ENCODE results near the gene ARVCF.
"Not testable (repeated sequence)": the region's sequence is repeated elsewhere in the genome, so short reads cannot be mapped to it uniquely, and the experiment has no call there.

Gene ARVCF

DNA sequence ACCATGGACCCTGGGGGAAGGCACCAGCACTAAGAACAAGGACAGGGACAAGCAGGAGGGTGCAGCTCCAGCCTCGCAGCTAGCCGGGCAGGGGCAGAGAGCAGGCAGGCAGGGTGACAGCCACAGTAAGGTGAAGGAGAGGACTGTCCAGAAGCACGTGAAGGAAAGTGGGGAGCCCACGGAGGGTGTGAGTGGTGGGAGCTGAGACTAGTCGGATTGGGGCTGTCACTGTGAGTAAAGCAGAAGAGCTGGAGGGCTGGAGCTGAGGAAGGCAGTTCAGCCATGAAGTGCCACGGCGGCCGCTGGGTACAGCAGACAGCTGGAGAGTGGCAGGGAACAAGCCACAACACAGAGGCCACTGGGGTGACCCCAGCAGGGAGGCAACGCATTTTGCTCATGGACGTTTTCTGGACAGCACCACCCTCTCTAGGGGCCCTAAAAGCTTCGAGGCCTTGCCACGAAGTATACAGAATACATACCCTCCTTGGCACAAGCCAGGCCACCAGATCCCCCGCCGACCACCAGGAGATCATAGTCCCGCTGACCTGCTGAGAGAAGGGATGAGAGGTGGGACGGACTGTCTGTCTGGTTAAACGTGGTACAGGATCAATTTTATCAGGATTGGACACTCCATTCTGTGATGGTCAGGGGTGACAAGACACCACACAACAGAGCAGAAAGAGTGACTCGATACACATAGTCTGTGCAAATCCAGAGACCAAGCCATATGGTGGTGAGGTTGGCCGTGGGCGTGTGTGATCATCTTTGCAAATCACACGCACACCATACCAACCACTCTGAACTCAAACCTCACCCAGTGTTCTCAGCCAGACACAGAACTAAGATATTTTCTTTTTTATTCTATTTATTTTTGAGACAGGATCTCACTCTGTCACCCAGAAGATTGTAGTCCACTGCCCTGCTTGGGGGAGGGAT lies 85.8 kb downstream of the ARVCF start:
- DNase-seq, result no peak

DNA sequence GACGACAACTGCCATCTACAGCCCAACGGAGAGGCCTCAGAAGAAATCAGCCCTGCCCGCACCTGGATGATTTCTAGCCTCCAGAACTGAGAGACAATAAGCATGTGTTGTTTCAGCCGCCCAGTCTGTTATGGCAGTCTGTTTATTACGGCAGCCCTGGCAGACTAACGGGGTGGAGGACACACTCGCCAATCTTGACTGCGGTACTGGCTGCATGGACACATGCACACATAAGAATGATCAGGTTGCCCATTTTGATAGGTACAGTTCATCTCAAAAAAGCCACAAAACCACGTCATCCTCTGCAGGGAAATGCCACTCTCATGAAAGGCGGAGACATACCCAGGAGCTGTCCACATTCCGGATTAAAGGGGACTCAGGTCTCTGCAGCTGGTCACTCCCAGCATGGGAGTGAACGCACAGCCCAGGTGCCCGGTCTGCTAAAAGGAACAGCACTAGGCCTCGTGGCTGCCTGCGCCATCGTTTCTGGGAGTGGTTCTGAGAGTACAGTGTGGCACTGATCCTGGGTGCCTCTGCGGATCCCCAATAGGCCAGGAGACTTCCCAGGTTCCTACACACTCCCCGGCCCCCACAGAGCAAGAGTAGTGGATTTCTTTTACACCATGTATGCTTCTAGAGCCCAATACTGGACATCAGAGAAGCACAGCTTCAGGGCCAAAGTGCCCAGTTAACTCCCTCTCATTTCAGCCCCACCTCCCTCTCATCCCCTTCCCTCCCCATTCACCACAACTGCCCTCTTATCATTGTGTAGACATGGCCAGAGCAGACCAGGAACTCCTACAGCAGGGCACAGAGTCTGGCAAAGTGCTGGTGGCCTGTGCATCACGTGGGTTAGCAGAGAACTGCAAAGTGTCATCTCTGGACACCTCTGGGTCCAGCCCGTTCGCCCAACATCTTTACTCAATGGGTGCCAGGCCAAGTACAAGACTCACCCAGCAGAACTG lies 86.8 kb downstream of the ARVCF start:
- no peak for DNase-seq

- no peak for DNase-seq
These were observed 88.4 kb downstream of the ARVCF start for GRCh38 chr22:19928207-19928606.

- no peak for DNase-seq
These were observed 88.9 kb downstream of the ARVCF start for GRCh38 chr22:19927696-19928095.

DNA sequence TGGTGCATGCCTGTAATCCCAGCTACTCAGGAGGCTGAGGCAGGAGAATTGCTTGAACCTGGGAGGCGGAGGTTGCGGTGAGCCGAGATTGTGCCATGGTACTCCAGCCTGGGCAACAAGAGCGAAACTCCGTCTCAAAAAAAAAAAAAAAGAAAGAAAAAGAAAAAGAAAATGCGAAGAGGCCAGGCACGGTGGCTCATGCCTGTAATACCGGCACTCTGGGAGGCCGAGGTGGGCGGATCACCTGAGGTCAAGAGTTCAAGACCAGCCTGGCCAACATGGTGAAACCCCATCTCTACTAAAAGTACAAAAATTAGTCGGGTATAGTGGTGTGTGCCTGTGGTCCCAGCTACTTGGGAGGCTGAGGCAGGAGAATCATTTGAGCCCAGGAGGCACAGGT lies 90.6 kb downstream of the ARVCF start:
- DNase-seq, result not testable (repeated sequence)

DNA sequence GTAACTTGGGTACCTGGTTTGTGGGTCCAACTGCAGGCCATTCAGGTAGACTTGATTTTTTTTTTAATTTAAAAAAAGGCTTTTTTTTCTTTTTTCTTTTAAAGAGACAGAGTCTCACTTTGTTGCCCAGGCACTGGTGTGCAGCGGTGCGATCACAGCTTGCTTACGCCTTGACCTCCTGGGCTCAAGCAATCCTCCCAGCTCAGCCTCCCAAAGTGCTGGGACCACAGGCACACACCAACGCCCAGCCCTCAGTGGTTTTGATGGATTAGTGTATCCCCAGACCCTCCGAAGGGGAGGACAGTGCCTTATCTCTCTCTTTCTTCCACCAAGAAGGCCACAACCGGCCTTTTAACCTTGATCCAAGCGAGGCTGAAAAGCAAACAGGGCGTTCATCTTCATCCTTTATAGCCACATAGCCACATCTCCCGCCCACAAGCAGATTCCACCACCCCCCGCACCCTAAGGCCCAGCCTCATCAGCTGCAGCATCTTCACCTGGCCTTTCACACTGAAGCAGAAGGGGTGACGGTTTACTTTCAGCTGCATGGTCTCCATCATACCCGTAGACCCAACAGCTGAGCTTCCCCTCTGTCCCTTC lies 92.6 kb downstream of the ARVCF start:
- DNase-seq, result no peak

GRCh38 chr22:19921544-19922081 lies 95.0 kb downstream of the ARVCF start:
- DNase-seq, result no peak

All from NCI-H1105 (cell line).